SK-N-SH treated with all-trans-retinoic acid at 6 μM for 48 hours (cell line): ENCODE data around the gene DRAM1.
"Not testable (repeated sequence)": the region's sequence is repeated elsewhere in the genome, so short reads cannot be mapped to it uniquely, and the experiment has no call there.

Experiments used
- ATAC-seq: fragments of 200-7000 bp; cut with Tn5 transposase; 3 replicates; pipeline ENCODE4 v1.9.1; 2020; ENCODE audit warnings: mild to moderate bottlenecking, moderate library complexity
- ARNTL ChIP-seq: fragments of 450-650 bp; formaldehyde crosslinking; IDR thresholded peaks from 2 replicates; pipeline ENCODE4 v1.5.0; 2020; ENCODE audit warnings: low read depth, mild to moderate bottlenecking, moderate library complexity, borderline replicate concordance
- BACH2 ChIP-seq: fragments of 250-450 bp; sonication (Bioruptor Pico); IDR thresholded peaks from 2 replicates; pipeline ENCODE4 v1.9.0; 2021; ENCODE audit warnings: mild to moderate bottlenecking, borderline replicate concordance
- CREB5 ChIP-seq: fragments of 250-450 bp; sonication (Bioruptor Pico); IDR thresholded peaks from 2 replicates; pipeline ENCODE4 v1.5.1; 2020; ENCODE audit warnings: low read depth, mild to moderate bottlenecking, moderate library complexity
- CSDC2 ChIP-seq: fragments of 250-450 bp; sonication (Bioruptor Pico); IDR thresholded peaks from 2 replicates; pipeline ENCODE4 v1.5.0; 2020; ENCODE audit warnings: mild to moderate bottlenecking, moderate library complexity
- CSRNP3 ChIP-seq: fragments of 250-450 bp; sonication (Bioruptor Pico); IDR thresholded peaks from 2 replicates; pipeline ENCODE4 v1.5.1; 2021; ENCODE audit warnings: mild to moderate bottlenecking, moderate library complexity
- GLIS3 ChIP-seq: fragments of 250-450 bp; sonication (Bioruptor Pico); IDR thresholded peaks from 2 replicates; pipeline ENCODE4 v1.5.0; 2020; ENCODE audit warnings: mild to moderate bottlenecking, moderate library complexity
- ISL1 ChIP-seq: fragments of 250-450 bp; sonication (Bioruptor Pico); IDR thresholded peaks from 2 replicates; pipeline ENCODE4 v2.1.2; 2022; ENCODE audit warnings: mild to moderate bottlenecking, moderate library complexity
- OSR1 ChIP-seq: fragments of 250-450 bp; sonication (Bioruptor Pico); IDR thresholded peaks from 2 replicates; pipeline ENCODE4 v1.8.0; 2022; ENCODE audit warnings: moderate library complexity, mild to moderate bottlenecking, inconsistent platforms
- POU6F1 ChIP-seq: fragments of 250-450 bp; sonication (Bioruptor Pico); IDR thresholded peaks from 2 replicates; pipeline ENCODE4 v1.8.0; 2021; ENCODE audit warnings: low read depth, mild to moderate bottlenecking, moderate library complexity, borderline replicate concordance
- PPARA ChIP-seq: fragments of 250-450 bp; sonication (Bioruptor Pico); IDR thresholded peaks from 2 replicates; pipeline ENCODE4 v1.5.0; 2020; ENCODE audit warnings: mild to moderate bottlenecking, borderline replicate concordance
- RARB ChIP-seq: fragments of 250-450 bp; sonication (Bioruptor Pico); IDR thresholded peaks from 2 replicates; pipeline ENCODE4 v1.8.0; 2021; ENCODE audit warnings: mild to moderate bottlenecking, moderate library complexity
- SNAI2 ChIP-seq: fragments of 250-450 bp; sonication (Bioruptor Pico); IDR thresholded peaks from 2 replicates; pipeline ENCODE4 v1.5.0; 2020; ENCODE audit warnings: mild to moderate bottlenecking, moderate library complexity
- TCF4 ChIP-seq: fragments of 250-450 bp; sonication (Bioruptor Pico); IDR thresholded peaks from 2 replicates; pipeline ENCODE4 v1.8.0; 2021; ENCODE audit warnings: mild to moderate bottlenecking, moderate library complexity, borderline replicate concordance
- TOX ChIP-seq: fragments of 250-450 bp; sonication (Bioruptor Pico); IDR thresholded peaks from 2 replicates; pipeline ENCODE4 v1.8.0; 2021; ENCODE audit warnings: mild to moderate bottlenecking, moderate library complexity, borderline replicate concordance
- TSHZ2 ChIP-seq: fragments of 250-450 bp; sonication (Bioruptor Pico); IDR thresholded peaks from 2 replicates; pipeline ENCODE4 v1.5.0; 2020; ENCODE audit warnings: mild to moderate bottlenecking, moderate library complexity
- ZFP3 ChIP-seq: fragments of 250-450 bp; sonication (Bioruptor Pico); IDR thresholded peaks from 2 replicates; pipeline ENCODE4 v1.5.0; 2020; ENCODE audit warnings: mild to moderate bottlenecking, moderate library complexity
- ZFP30 ChIP-seq: fragments of 450-650 bp; formaldehyde crosslinking; IDR thresholded peaks from 2 replicates; pipeline ENCODE4 v1.5.0; 2022; ENCODE audit warnings: mild to moderate bottlenecking, moderate library complexity
- ZNF565 ChIP-seq: fragments of 450-650 bp; formaldehyde crosslinking; conservative IDR thresholded peaks from 2 replicates; pipeline ENCODE4 v1.5.0; 2020; ENCODE audit warnings: low read depth, mild to moderate bottlenecking, moderate library complexity
- ZNF70 ChIP-seq: fragments of 450-650 bp; formaldehyde crosslinking; IDR thresholded peaks from 2 replicates; pipeline ENCODE4 v1.5.0; 2020; ENCODE audit warnings: mild to moderate bottlenecking, moderate library complexity
- ZNF8 ChIP-seq: fragments of 450-650 bp; formaldehyde crosslinking; IDR thresholded peaks from 2 replicates; pipeline ENCODE4 v1.5.0; 2020; ENCODE audit warnings: mild to moderate bottlenecking, moderate library complexity
- TF ChIP-seq, protein P1 (sequence below): fragments of 250-450 bp; sonication (Bioruptor Pico); IDR thresholded peaks from 2 replicates; pipeline ENCODE4 v1.8.0; 2020; ENCODE audit warnings: mild to moderate bottlenecking, moderate library complexity, borderline replicate concordance

Gene DRAM1

DNA sequence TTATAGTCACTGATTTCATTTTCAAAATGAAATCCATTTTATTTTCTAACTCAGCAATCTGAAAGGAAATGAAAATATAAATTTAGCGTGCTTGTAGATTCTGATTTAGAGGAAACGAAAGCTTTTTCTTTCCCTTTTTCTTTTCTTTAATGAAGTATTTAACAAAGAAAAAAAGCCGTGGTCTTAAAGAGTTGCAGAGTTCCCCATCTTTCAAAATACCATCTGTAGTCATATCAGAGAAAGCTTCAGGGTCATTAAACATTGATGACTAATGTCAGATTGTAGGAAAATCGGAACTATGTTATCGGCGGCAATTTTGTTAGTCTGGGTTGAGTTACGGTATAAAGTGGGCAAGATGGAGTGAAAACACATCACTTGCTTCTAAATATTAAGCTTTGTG, 32.3 kb downstream of the DRAM1 start:
- TF ChIP-seq BACH2: no peak
- no peak for TF ChIP-seq ZNF70 (CRISPR knock-in tag)
- TF ChIP-seq GLIS3: no peak
- no peak for TF ChIP-seq ZFP3
- no peak for ATAC-seq

DNA sequence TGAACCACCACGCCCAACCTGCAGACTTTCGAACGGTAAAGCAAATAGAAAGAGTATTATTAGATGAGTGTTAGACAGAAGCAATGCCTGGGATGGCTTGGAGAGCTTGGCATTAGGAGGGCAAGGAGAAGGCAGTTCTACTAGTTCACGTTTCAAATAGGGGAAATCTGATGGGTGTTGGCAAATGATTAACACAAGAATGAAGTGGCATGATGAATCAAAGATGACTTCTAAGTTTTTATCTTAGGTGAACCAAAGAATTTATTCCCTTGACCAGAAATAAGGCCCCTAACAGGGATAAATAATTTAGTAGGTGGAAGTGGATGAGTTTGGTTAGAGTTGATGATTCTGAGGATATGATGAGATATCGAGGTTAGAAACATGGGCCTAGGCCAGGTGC, 38.5 kb downstream of the DRAM1 start:
- TF ChIP-seq TSHZ2 (no peak), CSRNP3 (no peak), OSR1 (CRISPR knock-in tag) (no peak), TOX (no peak), ARNTL (CRISPR knock-in tag) (no peak), ZFP3 (no peak), CREB5 (CRISPR knock-in tag) (no peak), ZFP30 (CRISPR knock-in tag) (no peak), ZNF70 (CRISPR knock-in tag) (no peak), SNAI2 (CRISPR knock-in tag) (no peak), ZNF565 (CRISPR knock-in tag) (no peak), GLIS3 (no peak), PPARA (CRISPR knock-in tag) (no peak), POU6F1 (no peak), BACH2 (no peak), CSDC2 (CRISPR knock-in tag) (no peak), ZNF8 (CRISPR knock-in tag) (no peak), ISL1 (no peak), TCF4 (CRISPR knock-in tag) (no peak)
- TF ChIP-seq, protein P1, sequence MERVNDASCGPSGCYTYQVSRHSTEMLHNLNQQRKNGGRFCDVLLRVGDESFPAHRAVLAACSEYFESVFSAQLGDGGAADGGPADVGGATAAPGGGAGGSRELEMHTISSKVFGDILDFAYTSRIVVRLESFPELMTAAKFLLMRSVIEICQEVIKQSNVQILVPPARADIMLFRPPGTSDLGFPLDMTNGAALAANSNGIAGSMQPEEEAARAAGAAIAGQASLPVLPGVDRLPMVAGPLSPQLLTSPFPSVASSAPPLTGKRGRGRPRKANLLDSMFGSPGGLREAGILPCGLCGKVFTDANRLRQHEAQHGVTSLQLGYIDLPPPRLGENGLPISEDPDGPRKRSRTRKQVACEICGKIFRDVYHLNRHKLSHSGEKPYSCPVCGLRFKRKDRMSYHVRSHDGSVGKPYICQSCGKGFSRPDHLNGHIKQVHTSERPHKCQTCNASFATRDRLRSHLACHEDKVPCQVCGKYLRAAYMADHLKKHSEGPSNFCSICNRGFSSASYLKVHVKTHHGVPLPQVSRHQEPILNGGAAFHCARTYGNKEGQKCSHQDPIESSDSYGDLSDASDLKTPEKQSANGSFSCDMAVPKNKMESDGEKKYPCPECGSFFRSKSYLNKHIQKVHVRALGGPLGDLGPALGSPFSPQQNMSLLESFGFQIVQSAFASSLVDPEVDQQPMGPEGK (CRISPR knock-in tag): no peak
- no peak for ATAC-seq

DNA sequence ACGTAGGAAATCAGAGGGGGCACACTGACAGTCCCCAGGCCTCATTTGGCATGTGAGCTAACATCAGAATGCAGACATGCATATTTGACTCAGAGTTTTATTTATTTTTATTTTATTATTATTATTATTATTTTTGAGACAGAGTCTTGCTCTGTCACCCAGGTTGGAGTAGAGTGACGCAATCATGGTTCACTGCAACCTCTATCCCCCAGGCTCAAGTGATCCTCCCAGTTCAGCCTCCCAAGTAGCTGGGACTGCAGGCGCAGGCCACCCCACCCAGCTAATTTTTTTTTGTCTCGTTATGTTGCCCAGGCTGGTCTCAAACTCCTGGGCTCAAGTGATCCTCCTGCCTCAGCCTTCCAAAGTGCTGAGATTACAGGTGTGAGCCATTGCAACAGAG, 41.4 kb downstream of the DRAM1 start:
- ATAC-seq: not testable (repeated sequence)

GRCh38 chr12:101919447-101919846, 42.1 kb downstream of the DRAM1 start:
- ATAC-seq: no peak
- TF ChIP-seq CSRNP3 (no peak), ZNF70 (CRISPR knock-in tag) (no peak), ZFP3 (no peak), OSR1 (CRISPR knock-in tag) (no peak), TCF4 (CRISPR knock-in tag) (no peak), RARB (CRISPR knock-in tag) (no peak), ISL1 (no peak), POU6F1 (no peak), CREB5 (CRISPR knock-in tag) (no peak), GLIS3 (no peak), PPARA (CRISPR knock-in tag) (no peak), SNAI2 (CRISPR knock-in tag) (no peak), TOX (no peak), ZFP30 (CRISPR knock-in tag) (no peak)
